ENCODE data around the gene MOGAT2. TPM values are rescaled to one million over a fixed set of nuclear protein-coding genes. Genes with fewer than 3 reads are reported as not detected.

Gene MOGAT2
- total and polyA plus RNA-seq, 2 donors (not counting 1 experiment from before 2014, with no cell fraction given) = not detected

- Histone ChIP-seq H3K27me3 (ENCODE audit: control insufficient read depth, insufficient read depth, low read length) (peaks cover 12% of the 10 kb centered on the region), H3K9ac (ENCODE audit: insufficient read depth, low read length) (no peak overlapping the region), H3K27ac (ENCODE audit: insufficient read depth, low read length) (no peak overlapping the region), H3K36me3 (ENCODE audit: control insufficient read depth, insufficient read depth, low read length) (no peaks in the 10 kb centered on the region), H3K9me3 (ENCODE audit: control insufficient read depth, insufficient read depth, low read depth, low read length) (no peaks in the 10 kb centered on the region), H3K4me1 (ENCODE audit: control insufficient read depth, extremely low read depth, insufficient read depth, low read length) (no peaks in the 10 kb centered on the region), H3K79me2 (ENCODE audit: control insufficient read depth, insufficient read depth, low read length) (no peaks in the 10 kb centered on the region), H2AFZ (ENCODE audit: low read length) (no peak overlapping the region), H3K4me2 (ENCODE audit: extremely low read depth, insufficient read depth, low read length) (no peak overlapping the region), H4K20me1 (ENCODE audit: control insufficient read depth, extremely low read depth, insufficient read depth, low read length) (no peaks in the 10 kb centered on the region), H3K4me3 (replicated peaks in 1 of 4; ENCODE audit: control extremely low read depth in 1 of 4, insufficient read depth in 1 of 4, low read depth in 3 of 4, low read length in 4 of 4) (no peak overlapping the region)
- no peak for TF ChIP-seq EZH2 (IDR thresholded peaks at IDR 0.05; ENCODE audit: low read length, missing control alignments)
- no peak for DNase-seq (ENCODE audit: low read depth in 2 of 2)
Observed at GRCh38 chr11:75733071-75733430, 15.4 kb downstream of the MOGAT2 start.

GRCh38 chr11:75733431-75734107, 15.9 kb downstream of the MOGAT2 start:
- DNase-seq (ENCODE audit: low read depth in 2 of 2) = peak in 1 of 2 donors; percentile 70
- H3K9me3 ChIP-seq (ENCODE audit: control insufficient read depth, insufficient read depth, low read depth, low read length) = no peaks in the 10 kb centered on the region
- no peak overlapping the region for H2AFZ ChIP-seq (ENCODE audit: low read length)
- TF ChIP-seq EZH2 (IDR thresholded peaks at IDR 0.05; ENCODE audit: low read length, missing control alignments) (no peak), CTCF (conservative IDR thresholded peaks at IDR 0.05 in 1 of 2, IDR thresholded peaks at IDR 0.05 in 1 of 2; ENCODE audit: low read depth in 1 of 2, low read length in 2 of 2) (no peak)
- no peaks in the 10 kb centered on the region for H4K20me1 ChIP-seq (ENCODE audit: control insufficient read depth, extremely low read depth, insufficient read depth, low read length)
- H3K4me3 ChIP-seq (replicated peaks in 1 of 4; ENCODE audit: control extremely low read depth in 1 of 4, insufficient read depth in 1 of 4, low read depth in 3 of 4, low read length in 4 of 4) = no peak overlapping the region
- H3K27ac ChIP-seq (ENCODE audit: insufficient read depth, low read length) = no peak overlapping the region
- H3K36me3 ChIP-seq (ENCODE audit: control insufficient read depth, insufficient read depth, low read length) = no peaks in the 10 kb centered on the region
- H3K27me3 ChIP-seq (ENCODE audit: control insufficient read depth, insufficient read depth, low read length) = peaks cover 12% of the 10 kb centered on the region
- no peak overlapping the region for H3K9ac ChIP-seq (ENCODE audit: insufficient read depth, low read length)
- H3K79me2 ChIP-seq (ENCODE audit: control insufficient read depth, insufficient read depth, low read length) = no peaks in the 10 kb centered on the region
- no peaks in the 10 kb centered on the region for H3K4me1 ChIP-seq (ENCODE audit: control insufficient read depth, extremely low read depth, insufficient read depth, low read length)
- H3K4me2 ChIP-seq (ENCODE audit: extremely low read depth, insufficient read depth, low read length) = no peak overlapping the region

GRCh38 chr11:75734491-75735180, 17.0 kb downstream of the MOGAT2 start:
- H3K9me3 ChIP-seq (ENCODE audit: control insufficient read depth, insufficient read depth, low read depth, low read length) = no peaks in the 10 kb centered on the region
- H3K79me2 ChIP-seq (ENCODE audit: control insufficient read depth, insufficient read depth, low read length) = no peaks in the 10 kb centered on the region
- no peaks in the 10 kb centered on the region for H3K4me1 ChIP-seq (ENCODE audit: control insufficient read depth, extremely low read depth, insufficient read depth, low read length)
- H3K36me3 ChIP-seq (ENCODE audit: control insufficient read depth, insufficient read depth, low read length) = no peaks in the 10 kb centered on the region
- H3K27me3 ChIP-seq (ENCODE audit: control insufficient read depth, insufficient read depth, low read length) = peaks cover 12% of the 10 kb centered on the region
- no peak for TF ChIP-seq EZH2 (IDR thresholded peaks at IDR 0.05; ENCODE audit: low read length, missing control alignments)
- TF ChIP-seq CTCF (conservative IDR thresholded peaks at IDR 0.05 in 1 of 2, IDR thresholded peaks at IDR 0.05 in 1 of 2; ENCODE audit: low read depth in 1 of 2, low read length in 2 of 2) = no peak
- H4K20me1 ChIP-seq (ENCODE audit: control insufficient read depth, extremely low read depth, insufficient read depth, low read length) = no peaks in the 10 kb centered on the region
- H3K4me2 ChIP-seq (ENCODE audit: extremely low read depth, insufficient read depth, low read length) = no peak overlapping the region
- H3K9ac ChIP-seq (ENCODE audit: insufficient read depth, low read length) = no peak overlapping the region
- no peak overlapping the region for H3K4me3 ChIP-seq (replicated peaks in 1 of 4; ENCODE audit: control extremely low read depth in 1 of 4, insufficient read depth in 1 of 4, low read depth in 3 of 4, low read length in 4 of 4)
- no peak overlapping the region for H3K27ac ChIP-seq (ENCODE audit: insufficient read depth, low read length)
- DNase-seq (ENCODE audit: low read depth in 2 of 2) = no peak
- no peak overlapping the region for H2AFZ ChIP-seq (ENCODE audit: low read length)

Data from fibroblast of lung (primary cell).